Osteocyte (in vitro differentiated cells): ENCODE data around the gene SRPRA. TPM values are rescaled to one million over a fixed set of nuclear protein-coding genes. Genes with fewer than 3 reads are reported as not detected.

Experiments used
- DNase-seq: peaks from one replicate; pipeline ENCODE4 v3.0.0; 2021; ENCODE audit warnings: mixed read lengths; ENCODE audit not compliant: unreplicated experiment; ENCODE audit errors: extremely low spot score
- H3K27ac Mint-ChIP-seq: one replicate; pipeline ENCODE4 v1.8.0; 2021; ENCODE audit warnings: mild to moderate bottlenecking, mixed read lengths; ENCODE audit not compliant: unreplicated experiment
- H3K27me3 Mint-ChIP-seq: one replicate; pipeline ENCODE4 v1.8.0; 2021; ENCODE audit warnings: mixed read lengths; ENCODE audit not compliant: unreplicated experiment
- H3K36me3 Mint-ChIP-seq: one replicate; pipeline ENCODE4 v1.8.0; 2021; ENCODE audit warnings: mixed read lengths; ENCODE audit not compliant: unreplicated experiment
- H3K4me1 Mint-ChIP-seq: one replicate; pipeline ENCODE4 v1.8.0; 2021; ENCODE audit warnings: mixed read lengths; ENCODE audit not compliant: unreplicated experiment
- H3K4me3 Mint-ChIP-seq: one replicate; pipeline ENCODE4 v1.8.0; 2021; ENCODE audit warnings: mild to moderate bottlenecking, moderate library complexity, mixed read lengths; ENCODE audit not compliant: unreplicated experiment
- H3K9me3 Mint-ChIP-seq: one replicate; pipeline ENCODE4 v1.8.0; 2021; ENCODE audit warnings: mixed read lengths; ENCODE audit not compliant: unreplicated experiment
- total RNA-seq: library from RNA; stranded (reverse); gene quantifications from 2 replicates; pipeline ENCODE4 v1.2.1, GENCODE V29; 2021
- TF ChIP-seq, protein P1 (sequence below): fragments of 200-600 bp; sonication (generic); IDR thresholded peaks from 2 replicates; pipeline ENCODE4 v1.5.0; 2021; ENCODE audit warnings: antibody characterized with exemption, mild to moderate bottlenecking, moderate library complexity

Gene SRPRA
- total RNA-seq, 1 donor from 2014 or later = 106 TPM

DNA sequence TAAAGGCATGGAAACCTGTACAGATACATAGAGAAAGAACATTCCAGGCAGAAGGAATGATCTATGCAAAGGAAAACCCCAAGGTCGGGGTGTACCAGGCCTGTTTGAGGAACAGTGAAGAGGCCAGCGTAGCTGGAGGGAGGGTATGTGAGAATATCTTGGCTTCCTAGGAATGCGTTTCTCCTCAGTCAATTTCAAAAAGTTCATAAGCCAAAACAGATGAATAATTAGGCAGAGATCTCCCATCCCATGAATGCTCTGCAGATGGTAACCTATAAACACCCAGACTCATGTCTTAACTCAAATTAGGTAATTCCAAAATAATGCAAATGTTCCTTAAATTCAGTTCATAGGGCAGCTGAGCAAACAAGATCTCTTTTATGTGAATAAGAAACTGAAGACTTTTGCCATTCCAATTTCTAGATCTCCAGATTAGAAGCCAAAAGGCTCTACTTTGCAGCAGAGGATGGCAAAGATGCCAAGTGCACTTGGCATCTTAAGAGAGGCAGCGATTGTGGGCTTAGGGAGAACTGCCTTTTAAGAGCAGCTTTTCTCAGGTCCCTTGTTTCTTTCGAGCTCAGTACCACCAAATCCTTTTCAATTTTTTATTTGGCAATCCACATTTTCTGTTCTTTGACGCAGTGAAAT lies 43.9 kb downstream of the SRPRA start:
- no peak overlapping the region for H3K27ac Mint-ChIP-seq
- no peaks in the 10 kb centered on the region for H3K27me3 Mint-ChIP-seq
- no peaks in the 10 kb centered on the region for H3K36me3 Mint-ChIP-seq
- H3K4me1 Mint-ChIP-seq = peaks cover 1% of the 10 kb centered on the region
- TF ChIP-seq, protein P1, sequence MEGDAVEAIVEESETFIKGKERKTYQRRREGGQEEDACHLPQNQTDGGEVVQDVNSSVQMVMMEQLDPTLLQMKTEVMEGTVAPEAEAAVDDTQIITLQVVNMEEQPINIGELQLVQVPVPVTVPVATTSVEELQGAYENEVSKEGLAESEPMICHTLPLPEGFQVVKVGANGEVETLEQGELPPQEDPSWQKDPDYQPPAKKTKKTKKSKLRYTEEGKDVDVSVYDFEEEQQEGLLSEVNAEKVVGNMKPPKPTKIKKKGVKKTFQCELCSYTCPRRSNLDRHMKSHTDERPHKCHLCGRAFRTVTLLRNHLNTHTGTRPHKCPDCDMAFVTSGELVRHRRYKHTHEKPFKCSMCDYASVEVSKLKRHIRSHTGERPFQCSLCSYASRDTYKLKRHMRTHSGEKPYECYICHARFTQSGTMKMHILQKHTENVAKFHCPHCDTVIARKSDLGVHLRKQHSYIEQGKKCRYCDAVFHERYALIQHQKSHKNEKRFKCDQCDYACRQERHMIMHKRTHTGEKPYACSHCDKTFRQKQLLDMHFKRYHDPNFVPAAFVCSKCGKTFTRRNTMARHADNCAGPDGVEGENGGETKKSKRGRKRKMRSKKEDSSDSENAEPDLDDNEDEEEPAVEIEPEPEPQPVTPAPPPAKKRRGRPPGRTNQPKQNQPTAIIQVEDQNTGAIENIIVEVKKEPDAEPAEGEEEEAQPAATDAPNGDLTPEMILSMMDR = no peak
- H3K9me3 Mint-ChIP-seq = no peaks in the 10 kb centered on the region
- DNase-seq = no peak
- H3K4me3 Mint-ChIP-seq = no peak overlapping the region

DNA sequence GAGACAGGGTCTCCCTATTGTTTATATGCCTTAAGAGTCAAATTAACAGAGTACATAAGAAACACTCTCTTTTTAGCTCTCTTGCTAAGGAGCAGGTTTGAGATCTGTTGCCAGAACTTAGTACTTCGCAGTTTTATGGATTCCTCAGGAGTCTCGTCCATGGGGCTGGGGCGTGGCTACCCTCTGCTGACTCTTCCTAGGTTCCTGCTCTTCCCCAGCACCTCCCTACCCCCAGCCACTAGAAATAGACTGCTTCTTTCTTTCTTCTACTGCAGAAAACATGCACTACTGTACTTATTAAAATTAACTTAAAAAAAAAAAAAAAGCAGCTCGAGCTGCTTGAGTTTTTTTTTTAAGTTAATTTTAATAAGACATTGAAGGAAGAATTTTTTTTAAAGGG lies 49.1 kb downstream of the SRPRA start:
- Mint-ChIP-seq H3K27ac (no peak overlapping the region), H3K4me3 (no peak overlapping the region), H3K9me3 (no peaks in the 10 kb centered on the region), H3K4me1 (peaks cover 2% of the 10 kb centered on the region), H3K36me3 (no peaks in the 10 kb centered on the region), H3K27me3 (no peaks in the 10 kb centered on the region)
- DNase-seq = no peak
- TF ChIP-seq, protein P1 = no peak

DNA sequence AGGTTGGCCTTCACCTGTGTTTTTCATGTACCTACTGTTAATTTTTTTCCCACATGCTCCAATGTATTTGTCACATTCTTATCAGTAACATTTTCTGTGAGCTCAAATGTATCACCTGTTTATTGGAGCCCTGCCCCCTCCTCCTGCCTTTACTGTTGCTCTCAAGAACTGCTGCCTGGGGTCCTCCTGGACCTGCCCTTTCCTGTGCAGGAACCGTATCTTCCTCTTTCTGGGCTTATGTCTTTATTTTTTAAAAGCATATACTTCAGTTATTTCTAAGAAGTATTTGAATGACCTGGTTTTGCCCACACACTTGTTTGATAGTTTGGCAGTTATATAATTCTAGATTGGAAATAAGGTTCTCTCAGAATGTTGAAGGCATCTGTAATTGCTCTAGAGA lies 51.2 kb downstream of the SRPRA start:
- no peak overlapping the region for H3K4me3 Mint-ChIP-seq
- H3K4me1 Mint-ChIP-seq = peaks cover 13% of the 10 kb centered on the region
- H3K36me3 Mint-ChIP-seq = no peaks in the 10 kb centered on the region
- H3K27ac Mint-ChIP-seq = no peak overlapping the region
- no peak for DNase-seq
- TF ChIP-seq, protein P1 = no peak
- H3K27me3 Mint-ChIP-seq = no peaks in the 10 kb centered on the region
- no peaks in the 10 kb centered on the region for H3K9me3 Mint-ChIP-seq

DNA sequence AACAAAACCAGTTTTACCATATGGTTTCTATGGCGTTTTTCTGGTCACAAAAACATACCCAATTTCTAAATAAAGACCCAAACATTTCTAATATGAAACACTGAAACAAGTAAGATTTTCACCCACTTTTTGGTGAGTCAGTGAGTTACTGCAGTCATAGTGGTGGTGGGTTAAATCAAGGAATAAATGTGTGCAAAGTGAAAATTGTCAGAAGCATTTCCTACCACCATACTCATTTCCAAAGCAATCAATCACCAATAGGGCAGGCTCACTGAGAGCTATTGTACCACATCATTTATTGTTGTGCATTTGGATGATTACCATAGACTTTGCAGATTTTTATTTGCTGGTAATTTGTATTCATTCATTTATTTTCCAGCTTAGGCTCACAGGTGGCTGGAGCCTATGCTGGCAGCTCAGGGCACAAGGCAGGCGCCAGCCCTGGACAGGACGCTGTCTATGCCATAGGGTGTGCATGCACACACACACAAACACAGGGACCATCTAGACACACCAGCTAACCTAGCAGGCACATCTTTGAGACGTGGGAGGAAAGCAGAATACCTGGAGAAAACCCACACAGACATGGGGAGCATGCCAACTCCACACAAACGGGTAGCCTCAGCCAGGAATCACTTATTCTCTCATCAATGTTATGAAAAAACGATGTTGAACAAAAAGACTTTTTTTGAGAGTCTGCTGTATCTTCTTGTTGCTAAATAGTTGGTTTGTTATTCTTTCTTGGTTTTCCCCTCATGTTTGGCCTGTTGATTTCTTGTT lies 52.0 kb downstream of the SRPRA start:
- TF ChIP-seq, protein P1 = no peak
- Mint-ChIP-seq H3K4me3 (no peak overlapping the region), H3K9me3 (no peaks in the 10 kb centered on the region), H3K4me1 (peaks cover 18% of the 10 kb centered on the region), H3K27me3 (no peaks in the 10 kb centered on the region), H3K27ac (no peak overlapping the region), H3K36me3 (no peaks in the 10 kb centered on the region)
- DNase-seq = no peak

DNA sequence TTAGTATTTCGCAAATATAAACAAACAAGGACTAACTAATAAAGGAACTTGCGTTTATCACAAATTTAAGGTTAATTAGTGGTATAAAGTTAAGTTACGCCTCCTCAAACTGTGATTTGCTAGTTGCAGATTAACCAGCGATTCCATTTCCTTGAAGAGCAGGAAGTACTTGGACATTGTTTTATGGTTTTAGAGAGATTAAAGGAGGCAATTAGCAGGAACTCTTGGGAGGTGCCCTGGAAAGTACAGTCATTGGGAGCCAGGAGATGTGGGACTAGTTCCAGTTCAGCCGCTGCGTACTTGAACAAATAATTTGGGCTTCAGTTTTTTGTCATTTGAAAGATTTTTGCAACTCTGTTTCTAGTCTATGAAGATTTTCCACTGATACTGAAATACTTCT lies 53.9 kb downstream of the SRPRA start:
- Mint-ChIP-seq H3K27ac (no peak overlapping the region), H3K9me3 (no peaks in the 10 kb centered on the region), H3K27me3 (no peaks in the 10 kb centered on the region), H3K4me3 (no peak overlapping the region), H3K4me1 (peaks cover 25% of the 10 kb centered on the region), H3K36me3 (no peaks in the 10 kb centered on the region)
- TF ChIP-seq, protein P1 = no peak
- DNase-seq = no peak
